ENCODE measurements around the gene THSD4. TPM values are rescaled to one million over a fixed set of nuclear protein-coding genes. Genes with fewer than 3 reads are reported as not detected.

THSD4 gene
- total and polyA plus RNA-seq, 2 of the 8 experiments (the other 6 are each of a cell fraction or from before 2014, with no cell fraction given), result 2.5 to 6.2 TPM

DNA sequence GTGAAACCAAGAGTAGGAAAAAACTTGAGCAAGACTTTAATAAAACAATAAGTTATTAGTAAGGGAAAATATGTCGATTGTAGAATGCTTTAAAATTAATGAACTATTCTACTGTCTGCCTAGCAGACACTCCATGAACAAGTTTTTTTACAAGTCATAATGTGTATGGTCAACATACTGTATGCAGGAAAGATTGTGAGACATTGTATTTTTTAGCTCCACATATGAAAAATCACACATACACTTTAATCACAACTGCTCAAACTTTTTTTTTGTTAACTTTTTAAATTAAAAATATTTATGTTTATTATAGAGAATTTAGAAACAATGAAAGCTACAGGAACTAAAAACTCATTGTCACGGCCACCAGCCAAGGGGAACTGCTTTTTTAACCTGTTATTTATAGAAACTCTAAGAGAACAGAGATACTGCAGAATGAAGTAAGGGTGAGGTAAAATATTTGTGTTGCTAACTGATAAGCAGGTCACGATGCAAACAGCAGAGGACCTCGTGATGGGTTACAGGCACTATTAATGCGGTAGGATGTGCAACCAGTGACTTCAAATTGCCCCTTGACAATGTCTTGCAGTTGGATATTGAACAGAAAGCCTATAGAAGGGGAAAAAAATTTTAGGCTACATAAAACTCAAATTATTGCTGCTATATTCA lies 53.0 kb downstream of the THSD4 start:
- Histone ChIP-seq H3K23ac (ENCODE audit: insufficient read length) (no peak overlapping the region), H3K27me3 (replicated peaks in 1 of 4; ENCODE audit: control insufficient read depth in 3 of 4, extremely low read depth in 1 of 4, insufficient read depth in 3 of 4, low read length in 3 of 4) (no peaks in the 10 kb centered on the region), H4K91ac (replicated peaks; ENCODE audit: insufficient read length, low read length) (no peak overlapping the region), H2BK120ac (replicated peaks; ENCODE audit: low read depth, low read length) (no peak overlapping the region), H3K9me3 (ENCODE audit: insufficient read depth in 2 of 2, low read depth in 1 of 2, low read length in 1 of 2) (no peaks in the 10 kb centered on the region), H3K27ac (ENCODE audit: low read depth, low read length) (no peak overlapping the region), H3K79me2 (ENCODE audit: control insufficient read depth in 1 of 2, insufficient read depth in 2 of 2, low read length in 2 of 2) (no peaks in the 10 kb centered on the region), H4K8ac (ENCODE audit: extremely low read depth, insufficient read depth, low read length) (no peak overlapping the region), H3K4me2 (ENCODE audit: insufficient read depth in 1 of 2, low read depth in 2 of 2, low read length in 2 of 2) (no peak overlapping the region), H3K14ac (ENCODE audit: insufficient read length) (no peak overlapping the region), H2AFZ (ENCODE audit: low read length) (no peak overlapping the region), H4K20me1 (replicated peaks in 1 of 2; ENCODE audit: control insufficient read depth in 1 of 2, insufficient read depth in 2 of 2, low read length in 2 of 2) (no peaks in the 10 kb centered on the region), H2BK20ac (ENCODE audit: low read length) (no peak overlapping the region), H3K4me1 (replicated peaks in 1 of 4; ENCODE audit: control insufficient read depth in 3 of 4, insufficient read depth in 4 of 4, low read length in 3 of 4) (no peaks in the 10 kb centered on the region), H3K23me2 (ENCODE audit: low read depth, low read length) (no peaks in the 10 kb centered on the region), H2BK12ac (ENCODE audit: low read depth, low read length) (no peak overlapping the region), H2AK5ac (ENCODE audit: low read depth, low read length) (no peak overlapping the region), H2BK15ac (ENCODE audit: low read length) (no peak overlapping the region), H4K5ac (ENCODE audit: insufficient read length, low read depth, low read length) (no peak overlapping the region), H3K79me1 (ENCODE audit: low read depth, low read length) (no peaks in the 10 kb centered on the region), H3K4ac (replicated peaks; ENCODE audit: insufficient read length, low read depth, low read length) (no peak overlapping the region), H3K36me3 (ENCODE audit: control insufficient read depth in 2 of 4, insufficient read depth in 4 of 4, low read length in 3 of 4) (no peaks in the 10 kb centered on the region; a peak in 1 of 8 replicates), H2BK5ac (ENCODE audit: low read depth, low read length) (no peak overlapping the region), H3K4me3 (ENCODE audit: extremely low read depth in 1 of 4, insufficient read depth in 2 of 4, low read depth in 3 of 4, low read length in 4 of 4) (no peak overlapping the region), H3K56ac (replicated peaks; ENCODE audit: insufficient read length, low read depth, low read length) (no peak overlapping the region), H3K18ac (ENCODE audit: extremely low read depth, low read length) (no peak overlapping the region), H3K9ac (replicated peaks in 1 of 4; ENCODE audit: extremely low read depth in 1 of 4, low read depth in 3 of 4, low read length in 3 of 4) (no peak overlapping the region)
- WGBS, 2 experiments (ENCODE audit: extremely low coverage in 1 of 2, insufficient coverage in 1 of 2, insufficient read length in 1 of 2, insufficient replicate concordance in 2 of 2, low coverage in 1 of 2, low lambda C conversion rate in 2 of 2, missing lambda C conversion rate in 1 of 2), result 81% methylated on average over 5 of the region's 5 CpGs; no CpG with 5 or more reads in 1 of the 2 experiments
- CTCF ChIA-PET (ENCODE audit: partially characterized antibody), result interaction anchor here (0.8 kb wide), 1 partner anchor 15 kb away, joined by 3 read pairs; no protein-coding TSS in a partner anchor
- DNase-seq (ENCODE audit: low read depth in 1 of 2, low spot score in 2 of 2) (no peak), FAIRE-seq (no peak)
- POLR2A ChIA-PET (ENCODE audit: partially characterized antibody), result no interaction called here
- TF ChIP-seq RXRA (IDR thresholded peaks at IDR 0.05; ENCODE audit: insufficient read depth, low read depth, low read length) (no peak), CREB1 (IDR thresholded peaks at IDR 0.05) (no peak)

Measured in H1 (cell line).